Measurements from ENCODE around the gene TRAPPC10.

The TRAPPC10 gene

GRCh38 chr21:44011123-44011522 is 986 bp upstream of the TRAPPC10 start:
- H3K27ac ChIP-seq (ENCODE audit: low read depth, low read length): peak overlapping the region; percentile 92
- WGBS (ENCODE audit: extremely low coverage, insufficient coverage, insufficient read length): no CpG with 5 or more reads among the region's 9 CpGs
- H3K4ac ChIP-seq (ENCODE audit: low read depth, low read length): no peak overlapping the region
- H3K79me1 ChIP-seq (ENCODE audit: low read length): peaks cover 10% of the 10 kb centered on the region
- H4K91ac ChIP-seq (ENCODE audit: low read depth, low read length): peak overlapping the region; percentile 2
- no peak overlapping the region for H2BK5ac ChIP-seq (ENCODE audit: low read depth, low read length, poor library complexity)
- peak overlapping the region; percentile 100 for H3K4me3 ChIP-seq (ENCODE audit: low read depth, low read length)
- no peak overlapping the region for H2AK5ac ChIP-seq (ENCODE audit: low read length)
- H4K8ac ChIP-seq (ENCODE audit: low read depth, low read length): peak overlapping the region; percentile 4
- H3K9me3 ChIP-seq (ENCODE audit: insufficient read depth, low read depth, low read length): peaks cover 3% of the 10 kb centered on the region
- H3K14ac ChIP-seq (ENCODE audit: low read length): no peak overlapping the region
- peak overlapping the region; percentile 2 for H2BK120ac ChIP-seq (ENCODE audit: insufficient read depth, low read length, poor library complexity)
- H3K79me2 ChIP-seq (ENCODE audit: control insufficient read depth, insufficient read depth, low read length, poor library complexity): peaks cover 16% of the 10 kb centered on the region
- H3K23ac ChIP-seq (ENCODE audit: low read length): no peak overlapping the region
- H2BK12ac ChIP-seq (ENCODE audit: low read length): no peak overlapping the region
- no peak overlapping the region for H3K9ac ChIP-seq (ENCODE audit: low read length)
- H2AFZ ChIP-seq (ENCODE audit: insufficient read depth, low read length, poor library complexity): no peak overlapping the region
- H3K36me3 ChIP-seq (ENCODE audit: control insufficient read depth in 1 of 2, insufficient read depth in 2 of 2, low read length in 2 of 2): no peaks in the 10 kb centered on the region
- H3K4me1 ChIP-seq (ENCODE audit: control insufficient read depth in 1 of 2, insufficient read depth in 2 of 2, low read length in 2 of 2): peaks cover 10 to 11% of the 10 kb centered on the region in 2 experiments
- H4K12ac ChIP-seq (ENCODE audit: low read depth, low read length): no peak overlapping the region
- H3K4me2 ChIP-seq (ENCODE audit: low read length): peak overlapping the region; percentile 93
- H3K18ac ChIP-seq (ENCODE audit: low read length): no peak overlapping the region
- DNase-seq: no peak
- no peaks in the 10 kb centered on the region for H3K27me3 ChIP-seq (ENCODE audit: insufficient read depth, low read length)

DNA sequence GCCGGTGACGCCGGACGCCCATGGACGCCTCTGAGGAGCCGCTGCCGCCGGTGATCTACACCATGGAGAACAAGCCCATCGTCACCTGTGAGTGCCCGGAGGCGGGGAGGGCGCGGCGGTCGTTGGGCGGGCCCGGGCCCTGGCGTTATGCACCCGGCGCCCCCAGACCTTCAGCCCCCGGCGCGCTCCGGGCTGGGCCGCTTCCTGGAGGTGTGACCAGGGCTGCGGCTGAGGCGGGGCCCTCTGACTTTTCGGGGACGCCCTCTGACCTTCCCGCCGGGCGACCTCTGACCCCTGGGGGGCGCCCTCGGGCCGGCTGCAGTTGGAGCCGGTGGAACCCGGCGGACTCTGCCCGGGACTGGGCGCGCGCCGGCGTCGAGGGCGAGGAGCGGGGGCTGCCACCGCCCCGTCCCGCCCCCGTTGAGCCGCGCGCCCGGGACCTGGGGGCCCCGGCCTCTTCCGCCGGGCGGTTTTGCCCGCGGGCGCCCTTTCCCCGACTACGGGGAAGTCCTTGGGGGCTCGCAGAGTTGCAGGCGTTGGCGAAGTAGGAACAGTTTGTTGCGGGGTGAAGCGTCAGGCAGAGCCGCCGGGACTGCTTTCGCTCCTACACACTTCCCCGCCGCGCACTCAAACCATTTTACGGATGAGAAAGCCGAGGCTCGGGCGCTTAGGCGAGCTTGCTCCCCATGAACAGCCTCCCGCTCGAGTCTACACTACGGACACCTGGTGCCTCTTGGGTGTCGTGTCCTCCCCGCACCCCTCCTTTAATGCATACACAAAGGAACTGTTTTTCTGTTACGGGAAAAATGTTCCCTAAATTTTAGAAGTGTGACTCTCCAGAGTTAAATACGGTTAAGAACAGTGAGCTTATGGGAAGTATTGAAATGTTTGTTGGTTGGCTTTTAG is 618 bp downstream of the TRAPPC10 start:
- Histone ChIP-seq H4K12ac (ENCODE audit: low read depth, low read length) (peak overlapping the region; percentile 77), H2BK5ac (ENCODE audit: low read depth, low read length, poor library complexity) (peak overlapping the region; percentile 89), H3K4me1 (ENCODE audit: control insufficient read depth in 1 of 2, insufficient read depth in 2 of 2, low read length in 2 of 2) (peaks cover 8% of the 10 kb centered on the region in 2 experiments), H4K91ac (ENCODE audit: low read depth, low read length) (peak overlapping the region; percentile 92), H2AFZ (ENCODE audit: insufficient read depth, low read length, poor library complexity) (peak overlapping the region; percentile 96), H3K79me1 (ENCODE audit: low read length) (peaks cover 8% of the 10 kb centered on the region), H3K14ac (ENCODE audit: low read length) (peak overlapping the region; percentile 83), H3K27ac (ENCODE audit: low read depth, low read length) (peak overlapping the region; percentile 78), H3K4me2 (ENCODE audit: low read length) (peak overlapping the region; percentile 93), H3K23ac (ENCODE audit: low read length) (no peak overlapping the region), H2BK120ac (ENCODE audit: insufficient read depth, low read length, poor library complexity) (no peak overlapping the region), H3K4ac (ENCODE audit: low read depth, low read length) (peak overlapping the region; percentile 94), H4K8ac (ENCODE audit: low read depth, low read length) (peak overlapping the region; percentile 93), H3K9ac (ENCODE audit: low read length) (peak overlapping the region; percentile 93), H2BK12ac (ENCODE audit: low read length) (peak overlapping the region; percentile 20), H3K79me2 (ENCODE audit: control insufficient read depth, insufficient read depth, low read length, poor library complexity) (peaks cover 18% of the 10 kb centered on the region), H3K18ac (ENCODE audit: low read length) (peak overlapping the region; percentile 85), H3K27me3 (ENCODE audit: insufficient read depth, low read length) (no peaks in the 10 kb centered on the region), H3K36me3 (ENCODE audit: control insufficient read depth in 1 of 2, insufficient read depth in 2 of 2, low read length in 2 of 2) (no peaks in the 10 kb centered on the region), H3K4me3 (ENCODE audit: low read depth, low read length) (peak overlapping the region; percentile 100), H2AK5ac (ENCODE audit: low read length) (no peak overlapping the region), H3K9me3 (ENCODE audit: insufficient read depth, low read depth, low read length) (peaks cover 3% of the 10 kb centered on the region)
- WGBS (ENCODE audit: extremely low coverage, insufficient coverage, insufficient read length): no CpG with 5 or more reads among the region's 87 CpGs
- peak; percentile 44 to 54 for DNase-seq

DNA sequence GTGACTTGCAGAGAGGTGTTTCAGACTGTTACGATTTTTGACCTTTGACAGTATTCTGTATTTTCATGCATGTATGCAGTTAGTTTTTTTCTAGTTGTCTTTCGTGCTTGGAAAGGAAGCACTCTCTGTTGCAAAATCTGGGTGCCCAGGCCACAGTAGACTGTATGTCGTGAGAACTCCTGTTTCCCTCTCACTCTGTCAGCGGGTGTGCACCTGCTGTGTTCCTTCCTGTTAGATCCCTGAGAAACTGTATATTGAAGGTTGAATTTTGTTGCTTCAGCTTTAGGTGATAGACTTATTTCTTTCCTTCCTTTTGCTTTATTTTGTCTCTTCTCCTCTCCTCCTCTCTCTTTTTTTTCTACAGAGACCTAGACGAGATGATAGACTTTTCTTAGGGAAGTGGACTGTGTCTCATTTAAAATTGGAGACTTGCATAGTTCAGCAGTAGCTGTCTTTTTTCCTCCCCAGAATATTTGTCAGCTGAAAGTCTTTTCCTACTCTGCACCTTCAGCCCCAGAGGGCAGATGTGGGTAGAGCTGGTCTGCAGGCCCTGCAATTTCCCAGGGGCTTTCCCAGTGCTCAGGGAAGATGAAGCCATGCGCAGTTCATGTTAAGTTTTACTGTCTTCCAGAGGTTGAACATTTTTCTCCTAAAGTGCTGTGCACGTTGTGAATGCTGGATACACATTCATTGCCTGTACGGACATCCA is 1.4 kb downstream of the TRAPPC10 start:
- Histone ChIP-seq H3K9ac (ENCODE audit: low read length) (no peak overlapping the region), H3K4me1 (ENCODE audit: control insufficient read depth in 1 of 2, insufficient read depth in 2 of 2, low read length in 2 of 2) (peaks cover 8% of the 10 kb centered on the region in 2 experiments), H3K23ac (ENCODE audit: low read length) (no peak overlapping the region), H2BK120ac (ENCODE audit: insufficient read depth, low read length, poor library complexity) (no peak overlapping the region), H2BK5ac (ENCODE audit: low read depth, low read length, poor library complexity) (no peak overlapping the region), H3K4me2 (ENCODE audit: low read length) (peak overlapping the region; percentile 93), H3K9me3 (ENCODE audit: insufficient read depth, low read depth, low read length) (peaks cover 3% of the 10 kb centered on the region), H3K36me3 (ENCODE audit: control insufficient read depth in 1 of 2, insufficient read depth in 2 of 2, low read length in 2 of 2) (no peaks in the 10 kb centered on the region), H3K4me3 (ENCODE audit: low read depth, low read length) (no peak overlapping the region), H4K91ac (ENCODE audit: low read depth, low read length) (no peak overlapping the region), H3K79me1 (ENCODE audit: low read length) (peaks cover 8% of the 10 kb centered on the region), H2AFZ (ENCODE audit: insufficient read depth, low read length, poor library complexity) (no peak overlapping the region), H3K18ac (ENCODE audit: low read length) (no peak overlapping the region), H3K4ac (ENCODE audit: low read depth, low read length) (no peak overlapping the region), H3K27me3 (ENCODE audit: insufficient read depth, low read length) (no peaks in the 10 kb centered on the region), H3K14ac (ENCODE audit: low read length) (no peak overlapping the region), H4K12ac (ENCODE audit: low read depth, low read length) (no peak overlapping the region), H3K27ac (ENCODE audit: low read depth, low read length) (peak overlapping the region; percentile 51), H4K8ac (ENCODE audit: low read depth, low read length) (no peak overlapping the region), H2BK12ac (ENCODE audit: low read length) (no peak overlapping the region), H3K79me2 (ENCODE audit: control insufficient read depth, insufficient read depth, low read length, poor library complexity) (peaks cover 20% of the 10 kb centered on the region), H2AK5ac (ENCODE audit: low read length) (no peak overlapping the region)
- no CpG with 5 or more reads among the region's 8 CpGs for WGBS (ENCODE audit: extremely low coverage, insufficient coverage, insufficient read length)
- peak; percentile 74 to 76 for DNase-seq

GRCh38 chr21:44017601-44018000 is 5.5 kb downstream of the TRAPPC10 start:
- peaks cover 0 to 1% of the 10 kb centered on the region in 2 experiments for H3K36me3 ChIP-seq (ENCODE audit: control insufficient read depth in 1 of 2, insufficient read depth in 2 of 2, low read length in 2 of 2)
- H3K14ac ChIP-seq (ENCODE audit: low read length): no peak overlapping the region
- H4K91ac ChIP-seq (ENCODE audit: low read depth, low read length): no peak overlapping the region
- H2BK5ac ChIP-seq (ENCODE audit: low read depth, low read length, poor library complexity): no peak overlapping the region
- no peak overlapping the region for H3K4me3 ChIP-seq (ENCODE audit: low read depth, low read length)
- no peak overlapping the region for H3K18ac ChIP-seq (ENCODE audit: low read length)
- peaks cover 2 to 3% of the 10 kb centered on the region in 2 experiments for H3K4me1 ChIP-seq (ENCODE audit: control insufficient read depth in 1 of 2, insufficient read depth in 2 of 2, low read length in 2 of 2)
- H3K27ac ChIP-seq (ENCODE audit: low read depth, low read length): no peak overlapping the region
- no peak overlapping the region for H4K12ac ChIP-seq (ENCODE audit: low read depth, low read length)
- no peaks in the 10 kb centered on the region for H3K27me3 ChIP-seq (ENCODE audit: insufficient read depth, low read length)
- no peak overlapping the region for H3K23ac ChIP-seq (ENCODE audit: low read length)
- H3K9ac ChIP-seq (ENCODE audit: low read length): no peak overlapping the region
- no peak overlapping the region for H2AFZ ChIP-seq (ENCODE audit: insufficient read depth, low read length, poor library complexity)
- peak overlapping the region; percentile 61 for H3K4ac ChIP-seq (ENCODE audit: low read depth, low read length)
- H2BK12ac ChIP-seq (ENCODE audit: low read length): no peak overlapping the region
- H2BK120ac ChIP-seq (ENCODE audit: insufficient read depth, low read length, poor library complexity): no peak overlapping the region
- DNase-seq: no peak
- no peak overlapping the region for H3K4me2 ChIP-seq (ENCODE audit: low read length)
- H4K8ac ChIP-seq (ENCODE audit: low read depth, low read length): no peak overlapping the region
- H3K9me3 ChIP-seq (ENCODE audit: insufficient read depth, low read depth, low read length): peaks cover 3% of the 10 kb centered on the region
- WGBS (ENCODE audit: extremely low coverage, insufficient coverage, insufficient read length): no CpG with 5 or more reads among the region's 9 CpGs
- H3K79me1 ChIP-seq (ENCODE audit: low read length): no peaks in the 10 kb centered on the region
- peaks cover 19% of the 10 kb centered on the region for H3K79me2 ChIP-seq (ENCODE audit: control insufficient read depth, insufficient read depth, low read length, poor library complexity)
- H2AK5ac ChIP-seq (ENCODE audit: low read length): no peak overlapping the region

Measured in trophoblast cell (in vitro differentiated cells and primary cell).